SK-N-SH (cell line): Measurements from ENCODE around the gene PPM1F.

Source experiments
- CHD2 ChIP-seq: fragments of 150-350 bp; IDR thresholded peaks from 2 replicates; pipeline ENCODE4 v1.6.1; 2018; ENCODE audit warnings: low read length; ENCODE audit not compliant: partially characterized antibody
- CTCF ChIP-seq: fragments of 200-600 bp; sonication (generic); IDR thresholded peaks from 2 replicates; pipeline ENCODE4 v1.6.1; 2017; ENCODE audit warnings: antibody characterized with exemption, mild to moderate bottlenecking, moderate library complexity
- POLR2AphosphoS5 ChIP-seq: IDR thresholded peaks from 2 replicates; pipeline ENCODE4 v1.6.1; 2012; ENCODE audit warnings: low read depth, low read length
- SIN3A ChIP-seq: IDR thresholded peaks from 2 replicates; pipeline ENCODE4 v1.6.1; 2012; ENCODE audit warnings: low read depth, mild to moderate bottlenecking, low read length, moderate library complexity, borderline replicate concordance
- SMC3 ChIP-seq: IDR thresholded peaks from 2 replicates; pipeline ENCODE4 v1.6.1; 2012; ENCODE audit warnings: low read depth, low read length, improper control_type of control experiment
- USF2 ChIP-seq: fragments of 150-350 bp; IDR thresholded peaks from 2 replicates; pipeline ENCODE4 v1.6.1; 2017; ENCODE audit warnings: antibody characterized with exemption, low read length, low read depth, borderline replicate concordance
- YY1 ChIP-seq: IDR thresholded peaks from 2 replicates; pipeline ENCODE4 v1.4.0; 2012; ENCODE audit warnings: low read depth, mild to moderate bottlenecking

- no peak for TF ChIP-seq CHD2
- TF ChIP-seq POLR2AphosphoS5, result no peak
- TF ChIP-seq CTCF, result no peak
- no peak for TF ChIP-seq SIN3A
- no peak for TF ChIP-seq USF2
- no peak for TF ChIP-seq SMC3
- TF ChIP-seq YY1, result no peak
Measured at GRCh38 chr22:21927174-21927823, 25.3 kb downstream of the PPM1F start.
